GM12872 (cell line): ENCODE measurements around the gene HIVEP3.

Experiments
- CTCF ChIP-seq: IDR thresholded peaks from 3 replicates; pipeline ENCODE4 v1.5.1; 2011; ENCODE audit warnings: low read depth, mild to moderate bottlenecking, low read length, moderate library complexity; ENCODE audit not compliant: insufficient read depth

HIVEP3 gene

GRCh38 chr1:41587791-41588190, 330.9 kb downstream of the HIVEP3 start:
- no peak for TF ChIP-seq CTCF

GRCh38 chr1:41586230-41586629, 332.5 kb downstream of the HIVEP3 start:
- no peak for TF ChIP-seq CTCF

- no peak for TF ChIP-seq CTCF
Measured at GRCh38 chr1:41583658-41584547, 334.8 kb downstream of the HIVEP3 start.

GRCh38 chr1:41582851-41583657, 335.7 kb downstream of the HIVEP3 start:
- no peak for TF ChIP-seq CTCF

GRCh38 chr1:41582351-41582750, 336.4 kb downstream of the HIVEP3 start:
- TF ChIP-seq CTCF: no peak

GRCh38 chr1:41582004-41582325, 336.8 kb downstream of the HIVEP3 start:
- no peak for TF ChIP-seq CTCF

GRCh38 chr1:41581216-41582003, 337.3 kb downstream of the HIVEP3 start:
- TF ChIP-seq CTCF: no peak
